ENCODE data around the gene PLOD1. TPM values are rescaled to one million over a fixed set of nuclear protein-coding genes. Genes with fewer than 3 reads are reported as not detected.

PLOD1 gene
- total RNA-seq, 1 donor from 2014 or later = 79.9 TPM

DNA sequence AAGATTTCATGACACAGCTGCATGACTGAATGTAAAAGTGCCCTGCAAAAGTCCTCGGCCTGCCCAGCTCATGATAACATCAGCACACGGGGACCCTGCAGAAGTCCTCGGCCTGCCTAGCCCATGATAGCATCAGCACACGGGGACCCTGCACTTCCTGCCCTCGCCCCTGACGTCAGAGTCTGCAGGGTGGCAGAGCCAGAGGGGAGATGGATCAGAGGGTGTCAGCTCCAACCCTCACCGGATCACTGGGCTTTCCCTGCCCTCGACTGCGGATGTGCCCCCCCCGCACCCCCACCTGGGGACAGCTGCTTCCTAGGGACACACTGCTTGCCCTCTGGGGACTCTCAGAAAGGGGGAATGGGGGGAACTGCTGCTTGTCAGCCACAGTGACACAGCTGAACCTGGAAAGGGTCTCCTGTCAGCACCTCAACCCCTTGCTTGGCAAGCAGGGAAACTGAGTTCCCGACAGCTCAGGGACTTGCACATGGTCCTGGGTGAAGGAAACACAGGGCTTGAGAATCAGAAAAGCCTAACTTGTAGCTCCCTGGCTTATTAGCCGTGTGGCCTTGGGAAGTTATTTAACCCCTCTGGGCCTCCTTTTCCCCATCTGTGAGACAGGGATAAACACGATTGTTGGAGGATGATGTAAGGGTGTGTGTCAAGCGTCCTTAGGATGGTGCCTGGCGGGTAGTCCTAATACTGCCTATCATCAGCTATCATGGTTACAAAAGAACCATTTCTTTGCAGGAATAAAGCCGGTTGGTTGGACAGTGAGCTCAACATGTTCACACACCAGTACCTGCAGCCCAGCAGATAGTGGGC is 76.4 kb downstream of the PLOD1 start:
- no peak for DNase-seq (ENCODE audit: low spot score in 2 of 2)
- TF ChIP-seq CTCF (IDR thresholded peaks at IDR 0.05) = no peak
- no peaks in the 10 kb centered on the region for H3K9me3 ChIP-seq
- H3K36me3 ChIP-seq = peaks cover 56 to 60% of the 10 kb centered on the region in 2 donors
- H3K4me3 ChIP-seq = no peak overlapping the region
- intact Hi-C loops (cut with DNase I) = no loop called here
- H3K27ac ChIP-seq = no peak overlapping the region
- no peaks in the 10 kb centered on the region for H3K27me3 ChIP-seq
- H3K4me1 ChIP-seq = no peaks in the 10 kb centered on the region

- no peak for DNase-seq (ENCODE audit: low spot score in 2 of 2)
- no peaks in the 10 kb centered on the region for H3K4me1 ChIP-seq
- no peak overlapping the region for H3K27ac ChIP-seq
- H3K4me3 ChIP-seq = no peak overlapping the region
- H3K36me3 ChIP-seq = peaks cover 45 to 50% of the 10 kb centered on the region in 2 donors
- no peak for TF ChIP-seq CTCF (IDR thresholded peaks at IDR 0.05)
- no peaks in the 10 kb centered on the region for H3K27me3 ChIP-seq
- H3K9me3 ChIP-seq = no peaks in the 10 kb centered on the region
- intact Hi-C loops (cut with DNase I) = no loop called here
Observed at GRCh38 chr1:12011998-12012397, 77.5 kb downstream of the PLOD1 start.

GRCh38 chr1:12012560-12013316 is 78.2 kb downstream of the PLOD1 start:
- DNase-seq (ENCODE audit: low spot score in 2 of 2) = no peak
- Histone ChIP-seq H3K4me3 (no peak overlapping the region), H3K36me3 (peaks cover 39 to 44% of the 10 kb centered on the region in 2 donors), H3K4me1 (no peaks in the 10 kb centered on the region), H3K27me3 (no peaks in the 10 kb centered on the region), H3K9me3 (no peaks in the 10 kb centered on the region), H3K27ac (no peak overlapping the region)
- intact Hi-C loops (cut with DNase I) = no loop called here
- no peak for TF ChIP-seq CTCF (IDR thresholded peaks at IDR 0.05)

GRCh38 chr1:12014141-12014991 is 79.8 kb downstream of the PLOD1 start:
- DNase-seq (ENCODE audit: low spot score in 2 of 2) = no peak
- H3K9me3 ChIP-seq = no peaks in the 10 kb centered on the region
- intact Hi-C loops (cut with DNase I) = no loop called here
- TF ChIP-seq CTCF (IDR thresholded peaks at IDR 0.05) = no peak
- H3K27ac ChIP-seq = no peak overlapping the region
- peaks cover 35 to 36% of the 10 kb centered on the region in 2 donors for H3K36me3 ChIP-seq
- no peaks in the 10 kb centered on the region for H3K27me3 ChIP-seq
- no peaks in the 10 kb centered on the region for H3K4me1 ChIP-seq
- H3K4me3 ChIP-seq = no peak overlapping the region

- intact Hi-C loops (cut with DNase I) = no loop called here
Observed at GRCh38 chr1:12015001-12015491, 80.5 kb downstream of the PLOD1 start.

More at GRCh38 chr1:12015001-12015491, 80.5 kb downstream of the PLOD1 start:
- TF ChIP-seq CTCF (IDR thresholded peaks at IDR 0.05) = no peak
- no peaks in the 10 kb centered on the region for H3K27me3 ChIP-seq
- H3K4me3 ChIP-seq = no peak overlapping the region
- H3K27ac ChIP-seq = no peak overlapping the region
- H3K4me1 ChIP-seq = peaks cover 0 to 3% of the 10 kb centered on the region in 2 donors
- no peak for DNase-seq (ENCODE audit: low spot score in 2 of 2)
- H3K9me3 ChIP-seq = no peaks in the 10 kb centered on the region
- peaks cover 28 to 29% of the 10 kb centered on the region in 2 donors for H3K36me3 ChIP-seq

Measured in ascending aorta (tissue), 2 donors.